Ascending aorta (tissue), 2 donors: ENCODE results near the gene CLINT1. TPM values are rescaled to one million over a fixed set of nuclear protein-coding genes. Genes with fewer than 3 reads are reported as not detected.

Experiments used
- DNase-seq, 2 donors: peaks; one replicate each; pipeline ENCODE4 v3.0.0-alpha.2; 2019; ENCODE audit warnings: low spot score in 2 of 2
- H3K27ac ChIP-seq, 2 donors: fragments of 200-600 bp; sonication (generic); one replicate each; pipeline ENCODE4 v1.5.1; 2016 to 2017; ENCODE audit warnings: mild to moderate bottlenecking in 1 of 2
- H3K27me3 ChIP-seq: fragments of 200-600 bp; sonication (generic); one replicate; pipeline ENCODE4 v1.5.1; 2017
- H3K36me3 ChIP-seq, 2 donors: fragments of 200-600 bp; sonication (generic); one replicate each; pipeline ENCODE4 v1.5.1; 2016
- H3K4me1 ChIP-seq, 2 donors: fragments of 200-600 bp; sonication (generic); one replicate each; pipeline ENCODE4 v1.5.1; 2016 to 2017; ENCODE audit warnings: mild to moderate bottlenecking in 1 of 2
- H3K4me3 ChIP-seq, 2 donors: fragments of 200-600 bp; sonication (generic); one replicate each; pipeline ENCODE4 v1.5.1; 2016 to 2017; ENCODE audit warnings: mild to moderate bottlenecking in 1 of 2
- H3K9me3 ChIP-seq, 2 donors: fragments of 200-600 bp; sonication (generic); one replicate each; pipeline ENCODE4 v1.5.1; 2016
- CTCF ChIP-seq, 3 experiments: fragments of 200-600 bp in 2 of 3; fragments of 450-650 bp in 1 of 3; sonication (generic) in 2 of 3; IDR thresholded peaks; one replicate each; pipeline ENCODE4 v1.5.1; 2016 to 2019; ENCODE audit warnings: antibody characterized with exemption in 3 of 3, mild to moderate bottlenecking in 1 of 3, moderate library complexity in 1 of 3
- intact Hi-C: fragments of 100-400 bp; cut with DNase I; formaldehyde crosslinking; loops from one replicate; pipeline ENCODE4 v1.15.1; 2023
- total RNA-seq: library from RNA; depleted of rRNA; stranded (reverse); fragments of >200 nt; gene quantifications from one replicate; pipeline ENCODE4 v1.1.0, GENCODE V29; 2016

CLINT1 gene
- 16.4 TPM for total RNA-seq

- Histone ChIP-seq H3K27ac (peak within 1 kb of the TSS; percentile 86 to 92), H3K27me3 (no peaks in the 10 kb centered on the region), H3K36me3 (no peaks in the 10 kb centered on the region), H3K9me3 (no peaks in the 10 kb centered on the region), H3K4me3 (peak within 1 kb of the TSS; percentile 94 to 96), H3K4me1 (peaks cover 0 to 25% of the 10 kb centered on the region in 2 donors)
- DNase-seq = peak; percentile 77 to 95
- TF ChIP-seq CTCF (IDR thresholded peaks at IDR 0.05) = peak in 1 of 3 experiments; percentile 11
- intact Hi-C loops = loop anchor here (5.0 to 10.0 kb wide), 5 partner anchors 36 to 1349 kb away; partner anchors contain the start of genes MED7 and RNF145
Observed at GRCh38 chr5:157858527-157859226, at the start of gene CLINT1. CLINT1 (minus strand) TSS chr5:157859145; CDS start chr5:157858970, 175 bp downstream.

GRCh38 chr5:157908459-157908858 is 49.5 kb upstream of the CLINT1 start:
- Histone ChIP-seq H3K4me1 (no peaks in the 10 kb centered on the region), H3K4me3 (no peak overlapping the region), H3K27me3 (no peaks in the 10 kb centered on the region), H3K36me3 (no peaks in the 10 kb centered on the region), H3K27ac (no peak overlapping the region), H3K9me3 (no peaks in the 10 kb centered on the region)
- DNase-seq = no peak
- TF ChIP-seq CTCF (IDR thresholded peaks at IDR 0.05) = no peak
- intact Hi-C loops = no loop called here

GRCh38 chr5:157907479-157907878 is 48.5 kb upstream of the CLINT1 start:
- DNase-seq = no peak
- Histone ChIP-seq H3K9me3 (no peaks in the 10 kb centered on the region), H3K27me3 (no peaks in the 10 kb centered on the region), H3K36me3 (no peaks in the 10 kb centered on the region), H3K27ac (no peak overlapping the region), H3K4me1 (no peaks in the 10 kb centered on the region), H3K4me3 (no peak overlapping the region)
- no peak for TF ChIP-seq CTCF (IDR thresholded peaks at IDR 0.05)
- intact Hi-C loops = no loop called here

GRCh38 chr5:157903117-157903450 is 44.1 kb upstream of the CLINT1 start:
- intact Hi-C loops = no loop called here
- Histone ChIP-seq H3K27ac (no peak overlapping the region), H3K4me1 (peaks cover 0 to 7% of the 10 kb centered on the region in 2 donors), H3K9me3 (no peaks in the 10 kb centered on the region), H3K4me3 (no peak overlapping the region), H3K27me3 (no peaks in the 10 kb centered on the region), H3K36me3 (no peaks in the 10 kb centered on the region)
- no peak for TF ChIP-seq CTCF (IDR thresholded peaks at IDR 0.05)
- DNase-seq = no peak

GRCh38 chr5:157902449-157903116 is 43.6 kb upstream of the CLINT1 start:
- H3K27ac ChIP-seq = no peak overlapping the region
- no peak for TF ChIP-seq CTCF (IDR thresholded peaks at IDR 0.05)
- no peak overlapping the region for H3K4me3 ChIP-seq
- intact Hi-C loops = no loop called here
- no peaks in the 10 kb centered on the region for H3K36me3 ChIP-seq
- H3K27me3 ChIP-seq = no peaks in the 10 kb centered on the region
- no peaks in the 10 kb centered on the region for H3K9me3 ChIP-seq
- no peak for DNase-seq
- peaks cover 0 to 7% of the 10 kb centered on the region in 2 donors for H3K4me1 ChIP-seq
